HepG2 (cell line): ENCODE measurements around the gene RECK. TPM values are rescaled to one million over a fixed set of nuclear protein-coding genes. Genes with fewer than 3 reads are reported as not detected.

Experiments
- ATAC-seq: fragments of 200-7000 bp; cut with Tn5 transposase; 3 replicates; pipeline ENCODE4 v1.9.1; 2020; ENCODE audit warnings: mild to moderate bottlenecking, moderate library complexity
- BruUV-seq: library from RNA; stranded (reverse); fragments of 400-500 nt; replicated peaks from 2 replicates; lab custom pipeline; 2021; lab: Mats Ljungman, UMichigan
- CTCF ChIA-PET: fragments of 300-600 bp; formaldehyde crosslinking; extraction: SDS; loops from one replicate; lab custom pipeline; 2021; ENCODE audit warnings: low total read pairs, inconsistent platforms, low intra/inter-chr PET ratio; lab: Yijun Ruan, JAX
- POLR2A ChIA-PET: fragments of 350-600 bp; sonication (Branson Sonifier 250); formaldehyde crosslinking; loops from one replicate; lab custom pipeline; 2020; ENCODE audit warnings: antibody characterized with exemption, inconsistent platforms; lab: Yijun Ruan, JAX
- DNase-seq: peaks from one replicate; pipeline ENCODE4 v3.0.0-alpha.2; 2015; ENCODE audit warnings: low spot score
- FAIRE-seq: peaks from 3 replicates; lab custom pipeline; 2011; peaks lifted over from hg19 to GRCh38; lab: Jason Lieb, UNC
- H2AFZ ChIP-seq: one replicate; pipeline ENCODE4 v1.6.1; 2011; ENCODE audit warnings: low read length, inconsistent platforms
- H3K27ac ChIP-seq: fragments of 300-600 bp; 3 replicates; pipeline ENCODE4 v1.8.0; 2011; ENCODE audit warnings: mixed run types, mild to moderate bottlenecking, mixed read lengths, low read length, inconsistent platforms; ENCODE audit not compliant: insufficient read depth; ENCODE audit errors: extremely low read length
- H3K27me3 ChIP-seq, 2 experiments: fragments of 200-600 bp in 1 of 2; 2 replicates in 1 of 2; 3 replicates in 1 of 2; pipeline versions ENCODE4 v1.6.0 to v1.8.0; 2011; ENCODE audit warnings: low read length in 2 of 2, mild to moderate bottlenecking in 2 of 2, moderate library complexity in 2 of 2, inconsistent platforms in 1 of 2; ENCODE audit not compliant: insufficient read depth in 2 of 2, control insufficient read depth in 1 of 2
- H3K36me3 ChIP-seq, 2 experiments: fragments of 200-600 bp in 1 of 2; replicated peaks in 1 of 2; 2 replicates in 1 of 2; 3 replicates in 1 of 2; pipeline versions ENCODE4 v1.5.1 to v1.8.0; 2011; ENCODE audit warnings: low read length in 2 of 2, inconsistent platforms in 1 of 2; ENCODE audit not compliant: insufficient read depth in 2 of 2, control insufficient read depth in 1 of 2
- H3K4me1 ChIP-seq: 2 replicates; pipeline ENCODE4 v1.5.1; 2012; ENCODE audit warnings: low read length, inconsistent platforms; ENCODE audit not compliant: insufficient read depth
- H3K4me2 ChIP-seq: 2 replicates; pipeline ENCODE4 v1.6.0; 2011; ENCODE audit warnings: low read depth, low read length, inconsistent platforms
- H3K4me3 ChIP-seq, 3 experiments: fragments of 200-600 bp in 1 of 3; sonication (generic), shearing (Covaris generic) in 1 of 3; replicated peaks in 1 of 3; 2 replicates each; pipeline ENCODE4 v1.5.1; 2011 to 2016; ENCODE audit warnings: low read length in 3 of 3, inconsistent platforms in 2 of 3, low read depth in 2 of 3, mild to moderate bottlenecking in 2 of 3, control low read depth in 1 of 3, mixed read lengths in 1 of 3; ENCODE audit not compliant: insufficient read depth in 1 of 3
- H3K79me2 ChIP-seq: one replicate; pipeline ENCODE4 v1.6.1; 2011; ENCODE audit warnings: low read length, inconsistent platforms; ENCODE audit not compliant: insufficient read depth
- H3K9ac ChIP-seq: 2 replicates; pipeline ENCODE4 v1.6.0; 2011; ENCODE audit warnings: mild to moderate bottlenecking, low read depth, low read length, inconsistent platforms; ENCODE audit not compliant: insufficient read depth
- H3K9me3 ChIP-seq: 2 replicates; pipeline ENCODE4 v1.5.1; 2012; ENCODE audit warnings: mild to moderate bottlenecking, low read length
- H4K20me1 ChIP-seq: 2 replicates; pipeline ENCODE4 v1.6.0; 2011; ENCODE audit warnings: inconsistent platforms, mild to moderate bottlenecking, low read length, moderate library complexity; ENCODE audit not compliant: insufficient read depth
- CC2D1A ChIP-seq: sonication (generic); formaldehyde crosslinking; IDR thresholded peaks from 2 replicates; pipeline ENCODE4 v1.8.1; 2023; ENCODE audit warnings: mild to moderate bottlenecking, missing genetic modification reagents
- CEBPB ChIP-seq: IDR thresholded peaks from 2 replicates; pipeline ENCODE4 v1.6.1; 2011; ENCODE audit warnings: low read depth, low read length, improper control_type of control experiment, borderline replicate concordance
- CEBPG ChIP-seq: IDR thresholded peaks from 2 replicates; pipeline ENCODE4 v1.6.1; 2016
- HDAC2 ChIP-seq: sonication (generic); formaldehyde crosslinking; IDR thresholded peaks from 2 replicates; pipeline ENCODE4 v1.4.0; 2020; ENCODE audit warnings: missing genetic modification reagents
- NR2F1 ChIP-seq, 2 experiments: fragments of 450-650 bp in 1 of 2; formaldehyde crosslinking in 1 of 2; IDR thresholded peaks; 2 replicates each; pipeline versions ENCODE4 v1.5.0 to v1.6.1; 2016 to 2020; ENCODE audit warnings: mild to moderate bottlenecking in 1 of 2, missing compliant biosample characterization in 1 of 2, missing genetic modification reagents in 1 of 2, moderate library complexity in 1 of 2
- RBM39 ChIP-seq: fragments of 200-400 bp; formaldehyde crosslinking; IDR thresholded peaks from one replicate; pipeline ENCODE4 v1.6.1; 2018; ENCODE audit warnings: antibody characterized with exemption, mild to moderate bottlenecking, low read depth, low read length; ENCODE audit not compliant: poor library complexity, severe bottlenecking
- RFX3 ChIP-seq: IDR thresholded peaks from 2 replicates; pipeline ENCODE4 v1.6.1; 2016; ENCODE audit warnings: missing biosample characterization, missing genetic modification reagents
- RFXANK ChIP-seq: IDR thresholded peaks from 2 replicates; pipeline ENCODE4 v1.6.1; 2016
- RXRB ChIP-seq: IDR thresholded peaks from 2 replicates; pipeline ENCODE4 v1.6.1; 2016; ENCODE audit warnings: borderline replicate concordance, missing genetic modification reagents, missing compliant biosample characterization
- SKI ChIP-seq: fragments of 450-650 bp; IDR thresholded peaks from one replicate; pipeline ENCODE4 v1.6.1; 2018; ENCODE audit warnings: mild to moderate bottlenecking; ENCODE audit not compliant: partially characterized antibody
- SRSF1 ChIP-seq: fragments of 200-400 bp; formaldehyde crosslinking; optimal IDR thresholded peaks from 2 replicates; pipeline ENCODE3; 2017; ENCODE audit warnings: mild to moderate bottlenecking, low read depth, low read length, moderate library complexity
- YEATS2 ChIP-seq: sonication (generic); formaldehyde crosslinking; IDR thresholded peaks from 2 replicates; pipeline ENCODE4 v1.4.0; 2020; ENCODE audit warnings: missing genetic modification reagents, borderline replicate concordance
- ZBTB7B ChIP-seq: sonication (generic); formaldehyde crosslinking; IDR thresholded peaks from 2 replicates; pipeline ENCODE4 v1.4.0; 2020; ENCODE audit warnings: missing genetic modification reagents
- ZNF260 ChIP-seq: sonication (generic); formaldehyde crosslinking; IDR thresholded peaks from 2 replicates; pipeline ENCODE4 v1.4.0; 2020; ENCODE audit warnings: missing genetic modification reagents, low read depth, mild to moderate bottlenecking, borderline replicate concordance
- ZNF343 ChIP-seq: sonication (generic); formaldehyde crosslinking; IDR thresholded peaks from 2 replicates; pipeline ENCODE4 v1.4.0; 2020; ENCODE audit warnings: mild to moderate bottlenecking, missing genetic modification reagents
- ZNF615 ChIP-seq: sonication (generic); formaldehyde crosslinking; IDR thresholded peaks from 2 replicates; pipeline ENCODE4 v1.5.0; 2020; ENCODE audit warnings: mild to moderate bottlenecking, missing genetic modification reagents, borderline replicate concordance
- WGBS: methylation state at CpG from one replicate; pipeline ENCODE4 v1.1.6; 2017; ENCODE audit warnings: low lambda C conversion rate; 5-methylcytosine and 5-hydroxymethylcytosine counted together
- in situ Hi-C: cut with HindIII; loops from 2 replicates; pipeline ENCODE4 v1.10.0; 2017; ENCODE audit warnings: low pct_unique_long_range_greater_than_20kb; ENCODE audit not compliant: extremely low pct_ligation_motif_present
- intact Hi-C: fragments of 100-400 bp; cut with micrococcal nuclease; formaldehyde crosslinking; loops from one replicate; pipeline ENCODE4 v1.10.0; 2022; ENCODE audit not compliant: unreplicated experiment
- polyA plus RNA-seq, 8 experiments: library from polyadenylated mRNA; depleted of rRNA in 3 of 8; stranded (reverse) in 7 of 8; unstranded in 1 of 8; fragments of >200 nt; fragmentation: Illumina TruSeq in 4 of 8; extraction: Trizol in 4 of 8; gene quantifications; 2 replicates each; pipeline versions ENCODE4 v1.2.1 to v1.2.3, GENCODE V29; 2011 to 2016; ENCODE audit warnings: low read depth in 4 of 8, missing spikeins in 1 of 8, mixed read lengths in 1 of 8; ENCODE audit not compliant: insufficient read depth in 1 of 8
- total RNA-seq, 5 experiments: library from RNA; depleted of rRNA; stranded (reverse); fragments of >200 nt; fragmentation: Illumina TruSeq; extraction: Trizol; gene quantifications; 2 replicates each; pipeline ENCODE4 v1.2.3, GENCODE V29; 2016; ENCODE audit warnings: low read depth in 1 of 5
- TF ChIP-seq, protein P1 (sequence below): sonication (generic); formaldehyde crosslinking; IDR thresholded peaks from 2 replicates; pipeline ENCODE4 v1.9.0; 2021; ENCODE audit warnings: missing genetic modification reagents, borderline replicate concordance
- TF ChIP-seq, protein P2 (sequence below): sonication (generic); formaldehyde crosslinking; IDR thresholded peaks from 2 replicates; pipeline ENCODE4 v1.8.0; 2022; ENCODE audit warnings: missing genetic modification reagents, mild to moderate bottlenecking, borderline replicate concordance

Gene RECK
- total and polyA plus RNA-seq, 2 of the 13 experiments (the other 11 are each of a cell fraction or from before 2014, with no cell fraction given), result 3.1 to 4.8 TPM

DNA sequence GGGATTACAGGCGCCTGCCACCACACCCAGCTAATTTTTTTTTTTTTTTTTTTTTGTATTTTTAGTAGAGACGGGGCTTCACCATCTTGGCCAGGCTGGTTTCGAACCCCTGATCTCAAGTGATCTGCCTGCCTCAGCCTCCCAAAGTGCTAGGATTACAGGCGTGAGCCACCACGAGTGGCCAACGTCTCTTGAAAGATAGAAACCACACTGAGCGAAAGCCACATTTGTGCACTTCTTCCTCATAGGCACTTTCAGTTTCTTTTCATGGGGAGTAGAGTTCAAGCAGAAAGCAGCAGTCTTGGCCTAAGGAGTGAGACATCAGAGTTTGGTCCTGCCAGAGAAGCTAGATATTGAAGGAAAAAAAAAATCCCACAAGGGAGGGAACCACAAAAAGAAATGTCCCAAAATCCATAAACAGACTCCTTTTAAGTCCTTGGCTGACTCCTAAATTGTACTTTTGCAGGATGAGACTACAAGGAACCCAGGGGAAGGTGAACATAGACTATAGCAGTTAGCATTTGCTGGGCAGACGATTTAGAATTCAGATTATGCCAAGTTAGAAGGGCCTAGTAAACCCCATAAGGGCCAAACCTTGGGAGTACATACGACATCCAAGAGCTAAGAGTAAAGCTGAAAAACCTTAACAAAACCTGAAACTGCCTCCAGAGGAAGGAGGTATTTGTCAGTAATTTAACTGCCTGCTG, 55.9 kb downstream of the RECK start:
- no peak overlapping the region for H3K27ac ChIP-seq
- no peak for FAIRE-seq
- in situ Hi-C loops, result no loop called here

DNA sequence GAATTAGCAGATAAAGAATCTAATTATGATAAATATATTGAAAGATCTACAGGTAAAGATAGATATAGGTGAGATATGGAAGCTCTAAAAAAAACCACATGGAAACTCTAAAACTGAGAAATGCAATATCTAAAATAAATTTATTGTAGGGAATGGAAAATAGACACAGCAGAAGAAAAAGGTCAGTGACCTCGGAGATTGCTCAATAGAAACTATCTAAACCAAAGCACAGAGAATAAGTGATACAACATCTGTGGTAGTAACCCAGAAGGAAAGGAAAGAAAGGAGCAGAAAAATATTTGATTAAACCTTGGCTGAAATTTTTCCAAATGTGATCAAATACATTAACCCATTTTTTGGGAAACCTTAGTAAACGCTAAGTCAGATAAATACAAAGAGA, 56.7 kb downstream of the RECK start:
- in situ Hi-C loops, result no loop called here
- TF ChIP-seq, protein P1, sequence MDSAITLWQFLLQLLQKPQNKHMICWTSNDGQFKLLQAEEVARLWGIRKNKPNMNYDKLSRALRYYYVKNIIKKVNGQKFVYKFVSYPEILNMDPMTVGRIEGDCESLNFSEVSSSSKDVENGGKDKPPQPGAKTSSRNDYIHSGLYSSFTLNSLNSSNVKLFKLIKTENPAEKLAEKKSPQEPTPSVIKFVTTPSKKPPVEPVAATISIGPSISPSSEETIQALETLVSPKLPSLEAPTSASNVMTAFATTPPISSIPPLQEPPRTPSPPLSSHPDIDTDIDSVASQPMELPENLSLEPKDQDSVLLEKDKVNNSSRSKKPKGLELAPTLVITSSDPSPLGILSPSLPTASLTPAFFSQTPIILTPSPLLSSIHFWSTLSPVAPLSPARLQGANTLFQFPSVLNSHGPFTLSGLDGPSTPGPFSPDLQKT, result no peak
- TF ChIP-seq RBM39 (no peak), RXRB (peak; percentile 29; the same call in 1 of the 2 replicates), NR2F1 (CRISPR knock-in tag; IDR thresholded peaks at IDR 0.05) (0 out of 4 replicates have a peak, but pooled peaks of 1 of the 2 experiments have one; percentile 22), CEBPB (peak; percentile 58; the same call in 1 of the 2 replicates), RFX3 (no peak), ZNF343 (CRISPR knock-in tag) (no peak), ZNF260 (CRISPR knock-in tag) (no peak), CC2D1A (no peak), CEBPG (CRISPR knock-in tag) (peak; percentile 71), HDAC2 (CRISPR knock-in tag) (no peak), SRSF1 (no peak)

More for the DNA sequence above, 55.9 kb downstream of the RECK start:
- Histone ChIP-seq H3K36me3 (no peaks in the 10 kb centered on the region), H3K27me3 (no peaks in the 10 kb centered on the region), H3K79me2 (no peaks in the 10 kb centered on the region), H3K4me2 (no peak overlapping the region), H3K9me3 (no peaks in the 10 kb centered on the region), H2AFZ (no peak overlapping the region), H3K9ac (no peak overlapping the region), H4K20me1 (no peaks in the 10 kb centered on the region), H3K4me1 (peaks cover 33% of the 10 kb centered on the region)
- ChIA-PET CTCF (no interaction called here), POLR2A (no interaction called here)
- no TSS peak for BruUV-seq
- no peak for ATAC-seq
- 88% methylated on average over 9 of the region's 9 CpGs for WGBS
- intact Hi-C loops, result no loop called here
- DNase-seq, result no peak
- TF ChIP-seq ZNF615 (CRISPR knock-in tag), result no peak
- no peak for TF ChIP-seq ZBTB7B (CRISPR knock-in tag)
- no peak for TF ChIP-seq SKI
- TF ChIP-seq, protein P2, sequence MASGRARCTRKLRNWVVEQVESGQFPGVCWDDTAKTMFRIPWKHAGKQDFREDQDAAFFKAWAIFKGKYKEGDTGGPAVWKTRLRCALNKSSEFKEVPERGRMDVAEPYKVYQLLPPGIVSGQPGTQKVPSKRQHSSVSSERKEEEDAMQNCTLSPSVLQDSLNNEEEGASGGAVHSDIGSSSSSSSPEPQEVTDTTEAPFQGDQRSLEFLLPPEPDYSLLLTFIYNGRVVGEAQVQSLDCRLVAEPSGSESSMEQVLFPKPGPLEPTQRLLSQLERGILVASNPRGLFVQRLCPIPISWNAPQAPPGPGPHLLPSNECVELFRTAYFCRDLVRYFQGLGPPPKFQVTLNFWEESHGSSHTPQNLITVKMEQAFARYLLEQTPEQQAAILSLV, result no peak
- no peak for TF ChIP-seq RFXANK (CRISPR knock-in tag)
- TF ChIP-seq YEATS2, result no peak
- TF ChIP-seq, all 625 proteins: peak for 0
- H3K4me3 ChIP-seq, result no peak overlapping the region

More for the DNA sequence above, 56.7 kb downstream of the RECK start:
- Histone ChIP-seq H3K4me2 (no peak overlapping the region), H3K4me1 (peaks cover 33% of the 10 kb centered on the region), H3K27me3 (no peaks in the 10 kb centered on the region), H3K27ac (no peak overlapping the region), H3K36me3 (no peaks in the 10 kb centered on the region), H3K4me3 (no peak overlapping the region), H4K20me1 (no peaks in the 10 kb centered on the region), H3K9me3 (no peaks in the 10 kb centered on the region), H3K9ac (no peak overlapping the region), H3K79me2 (no peaks in the 10 kb centered on the region), H2AFZ (no peak overlapping the region)
- intact Hi-C loops, result no loop called here
- no TSS peak for BruUV-seq
- 52% methylated on average over 2 of the region's 2 CpGs for WGBS
- no peak for FAIRE-seq
- CTCF ChIA-PET, result no interaction called here
- ATAC-seq, result no peak
- DNase-seq, result no peak
- POLR2A ChIA-PET, result no interaction called here
